Glutamatergic neuron (in vitro differentiated cells): ENCODE data around the gene CHCHD1. TPM values are rescaled to one million over a fixed set of nuclear protein-coding genes. Genes with fewer than 3 reads are reported as not detected.
A peak's percentile ranks its signal among the peaks of the same experiment; 100 is the strongest.

Source experiments
- DNase-seq: peaks from one replicate; pipeline ENCODE4 v3.0.0; 2022
- H3K27ac Mint-ChIP-seq: one replicate; pipeline ENCODE4 v1.8.0; 2020; ENCODE audit warnings: mild to moderate bottlenecking, mixed read lengths, inconsistent platforms; ENCODE audit not compliant: unreplicated experiment
- H3K27me3 Mint-ChIP-seq: one replicate; pipeline ENCODE4 v1.8.0; 2020; ENCODE audit warnings: mild to moderate bottlenecking, moderate library complexity, mixed read lengths, inconsistent platforms; ENCODE audit not compliant: unreplicated experiment
- H3K36me3 Mint-ChIP-seq: one replicate; pipeline ENCODE4 v1.8.0; 2020; ENCODE audit warnings: mild to moderate bottlenecking, mixed read lengths, inconsistent platforms; ENCODE audit not compliant: unreplicated experiment
- H3K4me1 Mint-ChIP-seq: one replicate; pipeline ENCODE4 v1.8.0; 2020; ENCODE audit warnings: mild to moderate bottlenecking, low read depth, mixed read lengths, inconsistent platforms; ENCODE audit not compliant: unreplicated experiment
- H3K4me3 Mint-ChIP-seq: one replicate; pipeline ENCODE4 v1.8.0; 2020; ENCODE audit warnings: mild to moderate bottlenecking, mixed read lengths, inconsistent platforms; ENCODE audit not compliant: unreplicated experiment
- H3K9me3 Mint-ChIP-seq: one replicate; pipeline ENCODE4 v1.8.0; 2020; ENCODE audit warnings: mild to moderate bottlenecking, moderate library complexity, mixed read lengths, inconsistent platforms; ENCODE audit not compliant: unreplicated experiment
- CTCF ChIP-seq: fragments of 200-600 bp; sonication (generic); IDR thresholded peaks from one replicate; pipeline ENCODE4 v1.5.0; 2021; ENCODE audit not compliant: partially characterized antibody, unreplicated experiment
- total RNA-seq: library from RNA; stranded (reverse); fragmentation: NEBNext Ultra II Directional; extraction: Animal tissue kit (Norgen Biotek cat#: 25700); gene quantifications from one replicate; pipeline ENCODE4 v1.2.1, GENCODE V29; 2021; ENCODE audit not compliant: unreplicated experiment

The CHCHD1 gene
- total RNA-seq, 1 donor from 2014 or later, result 30.9 TPM

GRCh38 chr10:73801253-73801590, 19.4 kb downstream of the CHCHD1 start:
- no peak overlapping the region for H3K4me3 Mint-ChIP-seq
- no peak for DNase-seq
- no peak for TF ChIP-seq CTCF
- H3K27ac Mint-ChIP-seq, result no peak overlapping the region
- H3K9me3 Mint-ChIP-seq, result peaks cover 4% of the 10 kb centered on the region
- H3K36me3 Mint-ChIP-seq, result no peaks in the 10 kb centered on the region
- peaks cover 4% of the 10 kb centered on the region for H3K27me3 Mint-ChIP-seq
- H3K4me1 Mint-ChIP-seq, result no peaks in the 10 kb centered on the region

- no peaks in the 10 kb centered on the region for H3K36me3 Mint-ChIP-seq
- no peak for TF ChIP-seq CTCF
- H3K4me3 Mint-ChIP-seq, result peak overlapping the region; percentile 59
- no peak overlapping the region for H3K27ac Mint-ChIP-seq
- no peak for DNase-seq
- peaks cover 3% of the 10 kb centered on the region for H3K27me3 Mint-ChIP-seq
- no peaks in the 10 kb centered on the region for H3K9me3 Mint-ChIP-seq
- H3K4me1 Mint-ChIP-seq, result no peaks in the 10 kb centered on the region
Measured at GRCh38 chr10:73802276-73802991, 20.6 kb downstream of the CHCHD1 start.

GRCh38 chr10:73803680-73804286, 21.9 kb downstream of the CHCHD1 start:
- no peak overlapping the region for H3K27ac Mint-ChIP-seq
- H3K9me3 Mint-ChIP-seq, result no peaks in the 10 kb centered on the region
- TF ChIP-seq CTCF, result no peak
- no peaks in the 10 kb centered on the region for H3K27me3 Mint-ChIP-seq
- no peaks in the 10 kb centered on the region for H3K4me1 Mint-ChIP-seq
- H3K4me3 Mint-ChIP-seq, result no peak overlapping the region
- no peak for DNase-seq
- peaks cover 4% of the 10 kb centered on the region for H3K36me3 Mint-ChIP-seq

GRCh38 chr10:73806176-73806950, 24.5 kb downstream of the CHCHD1 start:
- no peak for TF ChIP-seq CTCF

More at GRCh38 chr10:73806176-73806950, 24.5 kb downstream of the CHCHD1 start:
- Mint-ChIP-seq H3K36me3 (peaks cover 5% of the 10 kb centered on the region), H3K4me3 (no peak overlapping the region), H3K9me3 (peaks cover 4% of the 10 kb centered on the region), H3K4me1 (no peaks in the 10 kb centered on the region), H3K27me3 (peaks cover 4% of the 10 kb centered on the region), H3K27ac (no peak overlapping the region)
- no peak for DNase-seq
